ENCODE results near the gene SLC22A23.

GRCh38 chr6:3227363-3228045 lies 229.3 kb downstream of the SLC22A23 start, which contains the start of gene TUBB2B:
- TF ChIP-seq CTCF (conservative IDR thresholded peaks at IDR 0.05; ENCODE audit: low read length) (no peak), EZH2phosphoT487 (IDR thresholded peaks at IDR 0.05; ENCODE audit: borderline replicate concordance, low read depth, low read length) (no peak)
